Activated T-cell treated with anti-CD3 and anti-CD28 coated beads, Interleukin-2, amount 50 U/mL, for 4 hours (primary cell): Measurements from ENCODE around the gene FMNL3. TPM values are rescaled to one million over a fixed set of nuclear protein-coding genes. Genes with fewer than 3 reads are reported as not detected.
A peak's percentile ranks its signal among the peaks of the same experiment; 100 is the strongest.

Experiments
- ATAC-seq, 2 donors: fragments of 200-7000 bp; cut with Tn5 transposase; one replicate each; pipeline ENCODE4 v1.10.0; 2021
- DNase-seq: peaks from one replicate; pipeline ENCODE4 v3.0.0-alpha.2; 2020
- H3K27me3 Mint-ChIP-seq: one replicate; pipeline ENCODE4 v1.8.0; 2021; ENCODE audit warnings: low read depth, mixed read lengths
- H3K36me3 Mint-ChIP-seq: one replicate; pipeline ENCODE4 v1.8.0; 2022; ENCODE audit warnings: mixed read lengths; ENCODE audit not compliant: insufficient read depth
- H3K4me1 Mint-ChIP-seq: one replicate; pipeline ENCODE4 v1.8.0; 2021; ENCODE audit warnings: low read depth, mixed read lengths
- H3K4me3 Mint-ChIP-seq: one replicate; pipeline ENCODE4 v1.8.0; 2021; ENCODE audit warnings: mild to moderate bottlenecking, moderate library complexity, mixed read lengths
- H3K9me3 Mint-ChIP-seq: one replicate; pipeline ENCODE4 v1.8.0; 2021; ENCODE audit warnings: mixed read lengths
- total RNA-seq, 3 donors: library from RNA; stranded (reverse); gene quantifications; one replicate each; pipeline ENCODE4 v1.2.1, GENCODE V29; 2021

FMNL3 gene
- total RNA-seq, 3 donors from 2014 or later, result 22.1 to 24.0 (median 23.6) TPM

DNA sequence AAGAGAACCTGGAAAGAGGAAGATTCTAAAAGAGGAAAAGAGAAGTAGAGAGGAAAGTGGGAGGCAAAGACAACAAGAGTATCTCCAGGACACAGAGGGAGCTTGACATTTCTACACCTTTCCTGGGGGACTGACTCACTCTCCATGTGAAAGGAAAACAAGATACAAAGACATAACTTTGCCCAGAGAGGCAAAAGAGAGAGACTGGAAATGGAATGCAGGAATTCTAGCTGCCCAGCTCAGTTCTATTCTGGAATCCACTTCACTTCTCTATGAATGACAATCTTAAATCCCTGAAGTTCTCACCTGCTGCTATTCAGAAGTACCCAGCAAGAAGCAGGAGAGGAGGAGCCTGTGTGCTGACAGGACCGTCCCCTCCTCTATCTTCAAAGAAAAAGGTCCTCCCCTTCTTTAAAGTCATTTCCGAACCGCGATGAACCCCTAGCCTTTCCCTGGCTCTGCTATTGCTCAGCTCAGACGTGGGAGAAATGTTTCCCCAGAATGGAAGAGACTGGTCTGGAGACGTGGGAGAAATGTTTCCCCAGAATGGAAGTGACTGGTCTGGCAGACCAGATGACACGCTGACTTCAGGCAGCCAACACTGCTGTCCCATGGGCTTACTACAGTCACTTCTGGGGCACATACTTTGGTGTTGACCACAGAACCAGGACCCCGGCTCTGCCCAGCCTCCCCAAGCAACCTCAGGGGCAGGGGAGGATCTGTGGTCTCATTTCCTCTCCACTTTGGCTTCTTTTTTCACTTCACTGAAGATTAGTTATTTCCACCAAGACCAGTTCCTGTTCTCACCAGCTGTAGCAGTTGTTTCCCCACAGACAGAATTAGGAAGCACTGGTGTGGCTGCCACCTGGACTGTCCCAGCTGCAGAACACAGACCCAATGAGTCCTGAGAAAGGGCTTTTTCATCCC, 8.3 kb downstream of the FMNL3 start:
- ATAC-seq, result peak; percentile 71 to 74
- Mint-ChIP-seq H3K4me3 (peak overlapping the region; percentile 71), H3K4me1 (peaks cover 54% of the 10 kb centered on the region)

DNA sequence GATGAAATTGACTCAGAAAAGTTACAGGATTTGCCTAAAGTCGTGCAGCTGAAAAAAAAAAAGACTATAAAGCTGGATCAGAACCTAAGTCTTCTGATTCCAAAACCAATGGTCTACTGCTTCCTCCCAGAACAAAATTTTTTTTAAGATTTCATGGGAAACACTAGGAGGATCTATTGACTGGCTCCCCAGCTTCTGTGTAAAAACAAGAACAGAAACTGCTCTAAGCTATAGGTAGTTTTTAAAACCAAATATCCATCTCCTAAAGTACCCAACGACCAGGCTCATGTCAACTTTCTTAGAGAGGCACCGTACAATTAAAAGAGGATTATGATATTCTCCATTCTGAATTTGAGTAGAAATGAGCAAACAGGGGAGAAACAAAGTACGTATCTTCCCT, 9.4 kb downstream of the FMNL3 start:
- ATAC-seq (no peak), DNase-seq (no peak)
- Mint-ChIP-seq H3K27me3 (no peaks in the 10 kb centered on the region), H3K36me3 (peaks cover 3% of the 10 kb centered on the region), H3K4me3 (no peak overlapping the region), H3K9me3 (no peaks in the 10 kb centered on the region), H3K4me1 (peaks cover 46% of the 10 kb centered on the region)

More for the DNA sequence above, 8.3 kb downstream of the FMNL3 start:
- Mint-ChIP-seq H3K9me3 (no peaks in the 10 kb centered on the region), H3K36me3 (peaks cover 3% of the 10 kb centered on the region), H3K27me3 (no peaks in the 10 kb centered on the region)
- peak; percentile 14 for DNase-seq

DNA sequence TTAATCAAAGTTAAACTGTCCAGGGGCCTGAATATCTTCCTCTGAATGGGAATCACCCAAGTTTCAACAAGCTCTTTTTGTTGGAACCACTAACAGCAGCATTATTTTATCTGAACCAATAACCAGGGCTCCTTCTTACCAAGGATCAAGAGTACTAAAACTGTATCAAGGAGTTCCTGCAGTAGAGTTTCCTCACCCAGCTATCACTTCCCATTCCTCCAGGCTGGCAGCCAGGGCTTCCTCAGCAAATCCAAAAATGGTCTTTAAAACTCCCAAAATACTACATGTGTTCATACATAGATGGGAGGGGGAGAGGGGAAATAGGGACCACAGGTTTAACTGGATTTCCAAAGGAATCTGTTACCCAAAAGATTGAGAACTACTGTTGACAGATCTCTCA, 10.5 kb downstream of the FMNL3 start:
- ATAC-seq, result no peak

GRCh38 chr12:49693931-49694444, 13.2 kb downstream of the FMNL3 start:
- peaks cover 39% of the 10 kb centered on the region for H3K4me1 Mint-ChIP-seq
- no peak for ATAC-seq

More for the DNA sequence above, 10.5 kb downstream of the FMNL3 start:
- peaks cover 3% of the 10 kb centered on the region for H3K36me3 Mint-ChIP-seq
- H3K4me1 Mint-ChIP-seq, result peaks cover 40% of the 10 kb centered on the region
- H3K4me3 Mint-ChIP-seq, result no peak overlapping the region
- no peaks in the 10 kb centered on the region for H3K27me3 Mint-ChIP-seq
- H3K9me3 Mint-ChIP-seq, result no peaks in the 10 kb centered on the region
- no peak for DNase-seq

GRCh38 chr12:49692851-49693250, 14.4 kb downstream of the FMNL3 start:
- ATAC-seq (no peak), DNase-seq (no peak)
- Mint-ChIP-seq H3K27me3 (no peaks in the 10 kb centered on the region), H3K9me3 (no peaks in the 10 kb centered on the region), H3K4me3 (no peak overlapping the region), H3K4me1 (peaks cover 35% of the 10 kb centered on the region), H3K36me3 (peaks cover 3% of the 10 kb centered on the region)

More at GRCh38 chr12:49693931-49694444, 13.2 kb downstream of the FMNL3 start:
- no peak for DNase-seq
- Mint-ChIP-seq H3K36me3 (peaks cover 3% of the 10 kb centered on the region), H3K4me3 (no peak overlapping the region), H3K9me3 (no peaks in the 10 kb centered on the region), H3K27me3 (no peaks in the 10 kb centered on the region)

DNA sequence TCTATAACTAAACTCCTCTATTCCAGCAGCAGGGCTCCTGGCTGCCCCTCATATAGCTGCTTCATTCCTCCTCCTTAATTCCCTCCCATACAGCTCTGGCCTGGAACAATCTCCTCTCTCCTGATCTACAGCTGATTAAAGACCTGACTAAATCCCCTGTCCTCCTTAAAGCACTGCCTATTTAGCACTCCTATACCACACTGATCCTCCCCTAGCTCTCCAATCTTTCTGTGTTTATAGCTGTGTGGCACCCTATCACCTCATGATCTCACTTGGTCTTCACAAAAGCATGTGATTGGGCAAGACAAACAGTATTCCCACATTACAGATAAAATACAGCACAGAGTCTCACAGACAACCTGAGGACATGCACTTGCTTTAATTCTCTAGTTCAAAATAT, 17.4 kb downstream of the FMNL3 start:
- H3K9me3 Mint-ChIP-seq, result no peaks in the 10 kb centered on the region
- H3K27me3 Mint-ChIP-seq, result no peaks in the 10 kb centered on the region
- H3K36me3 Mint-ChIP-seq, result peaks cover 3% of the 10 kb centered on the region
- ATAC-seq (no peak), DNase-seq (no peak)
- H3K4me1 Mint-ChIP-seq, result peaks cover 37% of the 10 kb centered on the region
- H3K4me3 Mint-ChIP-seq, result no peak overlapping the region

DNA sequence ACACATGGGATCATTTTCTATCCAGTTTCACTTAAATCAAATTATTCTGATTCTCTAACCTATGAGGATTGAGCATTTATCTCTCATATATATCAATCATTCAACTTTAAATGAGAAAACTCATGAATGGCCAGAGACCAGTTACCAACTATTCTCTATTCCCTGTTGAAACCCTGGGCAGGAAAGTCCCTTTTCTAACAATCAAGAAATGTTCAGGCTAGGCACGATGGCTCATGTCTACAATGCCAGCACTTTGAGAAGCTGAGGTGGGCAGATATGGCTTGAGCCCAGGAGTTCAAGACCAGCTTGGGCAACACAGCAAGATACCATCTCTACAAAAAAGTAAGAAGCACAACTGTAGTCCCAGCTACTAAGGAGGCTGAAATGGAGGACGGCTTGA, 18.0 kb downstream of the FMNL3 start:
- Mint-ChIP-seq H3K4me3 (no peak overlapping the region), H3K9me3 (no peaks in the 10 kb centered on the region), H3K36me3 (peaks cover 3% of the 10 kb centered on the region), H3K27me3 (no peaks in the 10 kb centered on the region), H3K4me1 (peaks cover 43% of the 10 kb centered on the region)
- ATAC-seq (peak in 1 of 2 donors; percentile 57), DNase-seq (no peak)

DNA sequence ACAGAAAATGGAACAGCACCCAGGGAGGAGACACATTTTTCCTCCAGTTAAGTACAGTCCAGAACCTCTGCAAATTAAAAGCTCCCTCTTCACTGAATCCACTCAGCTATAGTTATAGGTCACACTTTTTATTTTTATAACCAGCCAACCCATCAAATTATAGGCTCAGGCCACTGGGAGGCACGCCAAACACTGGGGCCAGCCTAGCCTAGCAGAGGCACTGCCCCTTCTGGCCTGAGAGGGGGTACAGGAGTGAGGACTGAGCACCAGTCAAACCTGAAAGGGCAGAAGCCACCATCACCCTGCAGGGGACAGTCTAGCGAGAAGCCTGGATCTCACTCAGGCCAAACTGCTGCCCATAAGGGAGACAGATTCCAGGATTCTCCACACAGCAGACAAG, 19.3 kb downstream of the FMNL3 start:
- Mint-ChIP-seq H3K27me3 (no peaks in the 10 kb centered on the region), H3K36me3 (peaks cover 3% of the 10 kb centered on the region), H3K4me3 (no peak overlapping the region), H3K9me3 (no peaks in the 10 kb centered on the region), H3K4me1 (peaks cover 52% of the 10 kb centered on the region)
- DNase-seq, result no peak
- ATAC-seq, result no peak

DNA sequence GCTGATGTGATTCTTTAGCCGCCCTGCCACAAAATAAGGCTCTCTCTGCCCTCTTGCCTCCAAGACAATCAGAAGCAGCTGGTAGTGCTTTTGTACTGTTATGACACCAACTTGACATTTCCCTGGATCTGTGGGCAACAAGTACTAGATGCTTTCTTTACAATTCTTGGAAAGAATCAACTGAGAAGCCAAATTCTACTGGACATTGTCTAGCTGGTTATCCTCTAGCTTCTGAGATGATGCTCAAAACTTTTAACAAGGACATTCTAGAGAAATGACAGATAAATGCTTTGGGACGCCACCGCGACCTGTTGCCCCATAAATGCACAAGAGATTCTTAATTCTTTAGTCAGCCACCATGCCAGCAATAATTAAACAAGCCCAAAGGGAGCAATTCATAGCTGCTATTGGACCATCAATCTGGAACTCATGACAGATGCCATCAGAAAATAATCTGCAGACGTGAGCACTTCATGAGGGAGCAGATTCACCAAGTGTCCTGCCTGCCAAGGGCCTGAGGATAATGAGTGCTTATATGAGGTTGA, 22.8 kb downstream of the FMNL3 start:
- no peak overlapping the region for H3K4me3 Mint-ChIP-seq
- peaks cover 41% of the 10 kb centered on the region for H3K4me1 Mint-ChIP-seq

DNA sequence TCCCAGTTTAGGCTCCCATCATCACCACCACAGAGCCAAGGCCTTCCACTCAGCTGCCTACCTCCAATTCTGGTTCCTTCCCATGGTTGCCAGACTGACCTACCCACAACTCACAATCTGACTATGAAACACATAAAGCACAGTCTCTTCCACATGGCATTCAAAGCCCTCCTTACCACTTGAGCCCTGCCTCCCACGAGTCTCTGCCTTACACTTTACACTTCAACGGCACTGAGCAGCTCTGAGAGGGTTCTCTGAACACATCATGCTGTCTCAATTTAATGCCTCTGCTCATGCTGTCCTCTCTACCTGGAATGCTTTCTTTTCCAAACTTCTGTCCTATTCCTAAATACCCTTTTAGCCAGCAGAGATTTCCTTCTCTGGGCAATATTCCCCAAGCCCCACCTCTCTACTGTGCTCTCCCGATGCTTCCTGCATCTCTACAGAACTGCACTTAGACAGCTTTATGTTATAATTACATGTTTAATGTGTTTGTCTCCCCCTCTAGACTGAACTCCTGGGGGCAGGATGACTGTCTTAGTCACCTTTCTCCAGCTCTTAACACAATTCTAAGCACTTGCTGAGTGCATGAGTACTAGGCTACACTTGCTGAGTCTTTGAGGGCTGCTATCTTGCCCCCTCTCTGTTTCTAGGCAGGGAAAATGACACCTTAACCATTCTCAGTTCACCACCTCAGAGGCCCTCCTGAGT, 23.5 kb downstream of the FMNL3 start:
- H3K4me1 Mint-ChIP-seq, result peaks cover 36% of the 10 kb centered on the region
- H3K9me3 Mint-ChIP-seq, result no peaks in the 10 kb centered on the region
- H3K36me3 Mint-ChIP-seq, result peaks cover 3% of the 10 kb centered on the region

More for the DNA sequence above, 22.8 kb downstream of the FMNL3 start:
- Mint-ChIP-seq H3K27me3 (no peaks in the 10 kb centered on the region), H3K36me3 (peaks cover 3% of the 10 kb centered on the region), H3K9me3 (no peaks in the 10 kb centered on the region)
- ATAC-seq (no peak), DNase-seq (no peak)

DNA sequence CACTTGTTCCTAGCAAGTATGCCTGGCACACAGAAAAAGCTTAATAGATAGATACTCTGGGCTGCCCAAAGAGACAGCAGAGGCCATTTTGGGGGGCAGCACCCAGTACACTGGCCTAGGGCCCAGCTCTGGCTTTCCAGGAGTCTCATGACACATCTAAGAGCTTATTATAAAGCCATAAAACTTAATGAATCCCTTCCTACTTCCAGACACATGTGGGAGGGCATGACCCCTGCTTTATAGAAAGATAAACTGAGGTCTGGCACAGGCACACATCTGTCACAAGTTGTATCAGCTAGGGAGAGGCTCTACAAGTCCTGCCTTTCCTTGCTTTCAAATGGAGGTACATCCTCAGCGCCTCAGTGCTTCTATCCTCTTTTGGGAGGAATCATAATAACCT, 27.1 kb downstream of the FMNL3 start:
- Mint-ChIP-seq H3K4me1 (peaks cover 42% of the 10 kb centered on the region), H3K27me3 (no peaks in the 10 kb centered on the region), H3K36me3 (no peaks in the 10 kb centered on the region), H3K4me3 (no peak overlapping the region), H3K9me3 (no peaks in the 10 kb centered on the region)
- DNase-seq, result no peak
- ATAC-seq, result no peak

More for the DNA sequence above, 23.5 kb downstream of the FMNL3 start:
- ATAC-seq (peak; percentile 48 to 74), DNase-seq (no peak)
- Mint-ChIP-seq H3K27me3 (no peaks in the 10 kb centered on the region), H3K4me3 (no peak overlapping the region)

GRCh38 chr12:49678711-49679110, 28.5 kb downstream of the FMNL3 start:
- ATAC-seq, result no peak
- Mint-ChIP-seq H3K4me3 (no peak overlapping the region), H3K4me1 (peaks cover 44% of the 10 kb centered on the region), H3K36me3 (no peaks in the 10 kb centered on the region), H3K9me3 (no peaks in the 10 kb centered on the region), H3K27me3 (no peaks in the 10 kb centered on the region)
- no peak for DNase-seq

DNA sequence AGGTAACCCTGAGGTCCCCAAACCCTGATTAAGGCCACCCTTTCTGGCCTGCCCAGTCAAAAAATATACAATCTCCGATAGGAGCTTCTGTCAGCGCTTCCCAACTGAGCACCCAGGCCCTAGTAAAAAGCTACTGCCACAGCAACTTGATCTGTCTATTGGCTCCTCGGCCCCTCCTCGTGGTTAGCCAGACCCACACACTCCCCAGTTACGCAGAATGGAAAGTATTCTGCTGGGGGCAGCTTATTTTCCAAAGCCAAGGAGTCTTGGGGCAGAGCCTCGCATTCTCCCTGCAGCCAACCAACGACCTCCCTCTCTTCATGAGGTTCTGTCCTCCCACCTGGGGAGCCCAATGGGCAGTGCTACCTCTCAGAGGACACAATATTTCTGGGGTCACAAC, 32.1 kb downstream of the FMNL3 start:
- H3K36me3 Mint-ChIP-seq, result no peaks in the 10 kb centered on the region
- ATAC-seq, result no peak
- peaks cover 70% of the 10 kb centered on the region for H3K4me1 Mint-ChIP-seq
- H3K4me3 Mint-ChIP-seq, result no peak overlapping the region
- no peak for DNase-seq
- no peaks in the 10 kb centered on the region for H3K27me3 Mint-ChIP-seq
- H3K9me3 Mint-ChIP-seq, result no peaks in the 10 kb centered on the region

- no peaks in the 10 kb centered on the region for H3K36me3 Mint-ChIP-seq
- no peaks in the 10 kb centered on the region for H3K27me3 Mint-ChIP-seq
- DNase-seq (no peak), ATAC-seq (no peak)
- peak overlapping the region; percentile 24 for H3K4me3 Mint-ChIP-seq
- no peaks in the 10 kb centered on the region for H3K9me3 Mint-ChIP-seq
- peaks cover 77% of the 10 kb centered on the region for H3K4me1 Mint-ChIP-seq
These were observed 32.8 kb downstream of the FMNL3 start for GRCh38 chr12:49674318-49674981.
